Naive thymus-derived CD4-positive, alpha-beta T cell (primary cell): Measurements from ENCODE around the gene TOB1. TPM values are rescaled to one million over a fixed set of nuclear protein-coding genes. Genes with fewer than 3 reads are reported as not detected.

Source experiments
- ATAC-seq: fragments of 150-1000 bp; cut with Tn5 transposase; 2 replicates; pipeline ENCODE4 v1.10.0; 2021; ENCODE audit warnings: mild to moderate bottlenecking, moderate library complexity
- CTCF ChIA-PET: fragments of 350-600 bp; sonication (Branson Sonifier 250); formaldehyde crosslinking; loops from one replicate; lab custom pipeline; 2021; ENCODE audit warnings: antibody characterized with exemption; lab: Charles Lee
- POLR2A ChIA-PET: fragments of 350-600 bp; sonication (Branson Sonifier 250); formaldehyde crosslinking; loops from one replicate; lab custom pipeline; 2021; ENCODE audit warnings: antibody characterized with exemption, inconsistent platforms; lab: Charles Lee
- DNase-seq, 9 donors: peaks; one replicate each; pipeline versions ENCODE4 v3.0.0 to v3.0.0-alpha.2; 2020 to 2022; ENCODE audit warnings: mixed read lengths in 1 of 9
- H3K27ac ChIP-seq: one replicate; pipeline ENCODE4 v1.7.0; 2013; ENCODE audit warnings: mild to moderate bottlenecking, low read depth, low read length, moderate library complexity
- H3K27me3 ChIP-seq, 2 donors: one replicate each; pipeline ENCODE4 v1.7.0; 2013; ENCODE audit warnings: low read length in 2 of 2, mild to moderate bottlenecking in 2 of 2, moderate library complexity in 2 of 2; ENCODE audit not compliant: control insufficient read depth in 2 of 2, insufficient read depth in 2 of 2
- H3K36me3 ChIP-seq, 3 experiments: 1 replicate in 2 of 3; 2 replicates in 1 of 3; pipeline ENCODE4 v1.7.0; 2013; ENCODE audit warnings: low read length in 3 of 3, mild to moderate bottlenecking in 3 of 3, moderate library complexity in 1 of 3; ENCODE audit not compliant: insufficient read depth in 3 of 3, control insufficient read depth in 2 of 3
- H3K4me1 ChIP-seq, 2 donors: one replicate each; pipeline ENCODE4 v1.7.0; 2013; ENCODE audit warnings: low read length in 2 of 2, mild to moderate bottlenecking in 2 of 2, moderate library complexity in 1 of 2; ENCODE audit not compliant: control insufficient read depth in 2 of 2, insufficient read depth in 2 of 2
- H3K4me3 ChIP-seq: 2 replicates; pipeline ENCODE4 v1.7.0; 2013; ENCODE audit warnings: mild to moderate bottlenecking, low read length
- H3K9me3 ChIP-seq, 3 experiments: 1 replicate in 2 of 3; 2 replicates in 1 of 3; pipeline ENCODE4 v1.7.0; 2013; ENCODE audit warnings: low read length in 3 of 3; ENCODE audit not compliant: control insufficient read depth in 2 of 3
- H3K27ac Mint-ChIP-seq, 9 donors: one replicate each; pipeline ENCODE4 v1.8.0; 2020 to 2022; ENCODE audit warnings: mixed read lengths in 9 of 9, mild to moderate bottlenecking in 8 of 9, moderate library complexity in 5 of 9, inconsistent platforms in 2 of 9
- H3K27me3 Mint-ChIP-seq, 5 donors: one replicate each; pipeline ENCODE4 v1.8.0; 2021 to 2022; ENCODE audit warnings: mixed read lengths in 5 of 5, mild to moderate bottlenecking in 1 of 5
- H3K36me3 Mint-ChIP-seq, 5 donors: one replicate each; pipeline ENCODE4 v1.8.0; 2020 to 2022; ENCODE audit warnings: mixed read lengths in 5 of 5, mild to moderate bottlenecking in 3 of 5, inconsistent platforms in 1 of 5
- H3K4me1 Mint-ChIP-seq, 7 donors: one replicate each; pipeline ENCODE4 v1.8.0; 2020 to 2022; ENCODE audit warnings: mixed read lengths in 7 of 7, mild to moderate bottlenecking in 3 of 7, inconsistent platforms in 1 of 7
- H3K4me3 Mint-ChIP-seq, 10 donors: one replicate each; pipeline ENCODE4 v1.8.0; 2020 to 2022; ENCODE audit warnings: mild to moderate bottlenecking in 10 of 10, mixed read lengths in 10 of 10, moderate library complexity in 6 of 10, inconsistent platforms in 2 of 10
- H3K9me3 Mint-ChIP-seq, 11 donors: one replicate each; pipeline ENCODE4 v1.8.0; 2020 to 2022; ENCODE audit warnings: mixed read lengths in 11 of 11, mild to moderate bottlenecking in 4 of 11, inconsistent platforms in 1 of 11, moderate library complexity in 1 of 11
- intact Hi-C, 2 donors: fragments of 100-400 bp; cut with micrococcal nuclease; formaldehyde crosslinking; loops; one replicate each; pipeline ENCODE4 v1.15.1; 2023
- polyA plus RNA-seq, 2 donors: library from polyadenylated mRNA; unstranded; fragments of 300-500 nt; fragmentation: Illumina TruSeq; gene quantifications; one replicate each; pipeline ENCODE4 v1.2.3, GENCODE V29; 2021
- total RNA-seq, 6 experiments: library from RNA in 5 of 6; stranded (reverse) in 5 of 6; gene quantifications; 1 replicate in 5 of 6; 2 replicates in 1 of 6; pipeline ENCODE4 v1.2.3 and lab custom pipeline; 2021 to 2026

Gene TOB1
- total and polyA plus RNA-seq, 7 experiments from 2014 or later, result 27.9 to 261 (median 131) TPM

DNA sequence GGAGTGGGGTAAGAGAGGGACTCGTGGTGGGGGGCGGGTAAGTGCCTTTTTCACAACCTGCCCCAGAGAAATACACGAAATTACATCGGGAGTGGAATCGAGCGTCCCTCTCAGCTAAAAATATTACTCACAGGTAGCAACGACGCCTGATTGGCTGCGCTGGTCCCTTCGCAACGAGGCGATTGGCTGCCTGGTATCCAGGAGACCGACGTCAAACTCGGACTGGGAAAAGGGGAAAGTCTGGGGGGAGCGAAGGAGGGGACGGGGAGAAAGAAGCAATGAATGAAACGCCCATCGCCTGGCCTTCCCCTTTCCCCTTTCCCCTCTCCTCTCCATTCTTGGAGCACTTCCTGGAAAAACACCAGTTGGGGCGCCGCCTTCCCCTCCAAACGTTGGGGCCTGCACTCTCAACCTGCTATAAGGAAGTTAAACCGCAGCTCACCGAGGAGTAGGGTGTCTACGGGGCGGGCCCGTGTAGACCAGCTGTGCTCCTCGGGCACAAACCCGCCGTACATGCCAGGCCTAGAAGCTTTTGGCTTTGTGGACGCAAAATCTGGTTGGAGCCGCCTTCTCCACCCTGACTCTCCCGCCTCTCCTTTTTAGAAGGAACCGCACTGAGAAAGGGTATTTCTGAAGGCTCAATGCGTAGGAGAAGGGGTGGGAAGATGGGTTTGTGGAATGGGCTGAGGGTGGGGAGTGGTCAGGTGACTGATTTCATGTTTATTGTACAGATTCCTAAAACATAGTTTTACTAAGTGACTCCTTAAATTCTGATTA, 1.4 kb upstream of the TOB1 start:
- peak overlapping the region; percentile 98 for H3K27ac ChIP-seq
- H3K27ac Mint-ChIP-seq, result peak overlapping the region; percentile 95 to 100 (median 98)
- POLR2A ChIA-PET, result interaction anchor here (1.0 to 18.6 kb wide), 13 partner anchors 7 to 298 kb away, joined by 3 to 828 read pairs (median 18); partner anchors contain the start of genes ANKRD40, NME1 and NME2
- H3K9me3 ChIP-seq, result no peaks in the 10 kb centered on the region
- peaks cover 0 to 5% (median 0%) of the 10 kb centered on the region in 11 donors for H3K9me3 Mint-ChIP-seq
- peak overlapping the region; percentile 81 to 100 (median 94) for H3K4me3 Mint-ChIP-seq
- H3K4me3 ChIP-seq, result peak overlapping the region; percentile 89
- H3K36me3 ChIP-seq, result peaks cover 5 to 11% (median 8%) of the 10 kb centered on the region in 3 experiments
- DNase-seq, result peak; percentile 58 to 90 (median 88)
- intact Hi-C loops, result loop anchor here (1.0 to 5.0 kb wide), 15 partner anchors 43 to 1505 kb away; partner anchors contain the start of genes ANKRD40 (in 2 of the 2), NME2 (in 2 of the 2), MBTD1 (in 1 of the 2) and PPP1R9B (in 1 of the 2)
- peak; percentile 47 for ATAC-seq
- H3K4me1 ChIP-seq, result peaks cover 41 to 53% of the 10 kb centered on the region in 2 donors
- H3K4me1 Mint-ChIP-seq, result peaks cover 36 to 68% (median 58%) of the 10 kb centered on the region in 7 donors
- H3K27me3 ChIP-seq, result no peaks in the 10 kb centered on the region
- peaks cover 0 to 2% (median 0%) of the 10 kb centered on the region in 5 donors for H3K27me3 Mint-ChIP-seq
- H3K36me3 Mint-ChIP-seq, result peaks cover 0 to 19% (median 10%) of the 10 kb centered on the region in 5 donors
- CTCF ChIA-PET, result interaction anchor here (0.7 to 3.4 kb wide), 13 partner anchors 15 to 85 kb away, joined by 3 to 33 read pairs (median 5); no protein-coding TSS in a partner anchor

DNA sequence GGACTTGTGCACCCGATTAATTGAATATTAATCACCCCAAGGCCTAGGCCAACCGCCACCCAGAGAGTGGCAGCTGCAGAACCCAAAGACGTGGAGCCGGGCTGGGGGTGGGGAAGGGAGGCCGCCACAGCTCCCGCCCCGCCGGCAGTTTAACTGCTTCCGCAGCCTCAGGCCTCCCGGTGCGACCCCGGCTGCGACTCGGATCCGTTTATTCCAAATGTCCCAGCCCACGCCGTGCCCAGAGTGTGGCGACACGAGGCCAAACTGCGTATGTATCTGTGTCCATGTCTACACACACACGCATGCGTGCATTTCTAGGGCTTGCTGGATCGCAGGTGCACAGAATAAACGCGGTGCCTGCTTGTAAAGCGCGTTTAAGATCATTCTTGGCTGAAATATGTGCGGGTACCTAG, 802 bp upstream of the TOB1 start:
- H3K4me3 Mint-ChIP-seq, result peak overlapping the region; percentile 81 to 100 (median 94)
- peaks cover 0 to 20% (median 11%) of the 10 kb centered on the region in 5 donors for H3K36me3 Mint-ChIP-seq
- peaks cover 0 to 2% (median 0%) of the 10 kb centered on the region in 5 donors for H3K27me3 Mint-ChIP-seq
- peaks cover 40 to 48% of the 10 kb centered on the region in 2 donors for H3K4me1 ChIP-seq
- POLR2A ChIA-PET, result interaction anchor here (0.7 to 18.6 kb wide), 16 partner anchors 8 to 299 kb away, joined by 3 to 828 read pairs (median 12); partner anchors contain the start of genes ANKRD40, LUC7L3, NME1 and NME2
- no peaks in the 10 kb centered on the region for H3K9me3 ChIP-seq
- H3K36me3 ChIP-seq, result peaks cover 5 to 11% (median 8%) of the 10 kb centered on the region in 3 experiments
- peak overlapping the region; percentile 95 to 100 (median 98) for H3K27ac Mint-ChIP-seq
- CTCF ChIA-PET, result interaction anchor here (0.7 to 3.4 kb wide), 15 partner anchors 14 to 87 kb away, joined by 3 to 33 read pairs (median 6); no protein-coding TSS in a partner anchor
- H3K27ac ChIP-seq, result peak overlapping the region; percentile 98
- intact Hi-C loops, result loop anchor here (1.0 to 5.0 kb wide), 17 partner anchors 43 to 1505 kb away; partner anchors contain the start of genes ANKRD40 (in 2 of the 2), MBTD1 (in 2 of the 2), NME2 (in 2 of the 2) and UTP18 (in 2 of the 2)
- peaks cover 36 to 65% (median 57%) of the 10 kb centered on the region in 7 donors for H3K4me1 Mint-ChIP-seq
- peak overlapping the region; percentile 89 for H3K4me3 ChIP-seq
- peaks cover 0 to 5% (median 0%) of the 10 kb centered on the region in 11 donors for H3K9me3 Mint-ChIP-seq
- ATAC-seq (peak; percentile 26), DNase-seq (peak in 7 of 9 donors; percentile 58 to 85 (median 82))
- H3K27me3 ChIP-seq, result no peaks in the 10 kb centered on the region

DNA sequence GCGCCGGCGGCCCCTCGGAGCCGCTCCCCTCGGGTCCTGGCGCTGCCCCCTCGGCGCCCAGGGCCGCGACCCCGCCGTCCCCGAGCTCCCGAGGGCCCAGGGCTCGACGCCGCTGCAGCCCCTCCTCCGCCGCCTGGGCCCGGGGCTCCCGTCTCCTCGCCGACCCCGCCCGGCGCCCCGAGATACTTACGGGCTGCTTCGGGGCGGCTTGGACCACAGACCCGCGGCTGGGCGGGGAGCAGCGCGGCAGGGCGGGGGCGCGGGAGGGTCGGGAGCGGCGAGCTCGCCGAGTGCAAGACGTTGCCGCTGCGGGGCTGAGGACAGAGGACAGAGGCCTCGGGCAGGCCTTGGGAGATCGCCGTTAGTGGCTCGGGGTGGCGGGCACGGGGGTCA, 290 bp downstream of the TOB1 start:
- POLR2A ChIA-PET, result interaction anchor here (0.6 to 18.6 kb wide), 18 partner anchors 9 to 720 kb away, joined by 3 to 828 read pairs (median 8); partner anchors contain the start of genes ANKRD40, LUC7L3 and NME1
- Histone ChIP-seq H3K27ac (peak overlapping the region; percentile 98), H3K9me3 (no peaks in the 10 kb centered on the region), H3K27me3 (no peaks in the 10 kb centered on the region), H3K36me3 (peaks cover 5 to 16% (median 13%) of the 10 kb centered on the region in 3 experiments), H3K4me1 (peaks cover 41 to 50% of the 10 kb centered on the region in 2 donors), H3K4me3 (peak overlapping the region; percentile 89)
- Mint-ChIP-seq H3K36me3 (peaks cover 0 to 30% (median 20%) of the 10 kb centered on the region in 5 donors), H3K27ac (peak overlapping the region in 7 of 9 donors; percentile 41 to 100 (median 97)), H3K4me3 (peak overlapping the region; percentile 56 to 100 (median 92)), H3K27me3 (peaks cover 0 to 2% (median 0%) of the 10 kb centered on the region in 5 donors), H3K9me3 (peaks cover 0 to 5% (median 0%) of the 10 kb centered on the region in 11 donors), H3K4me1 (peaks cover 31 to 66% (median 59%) of the 10 kb centered on the region in 7 donors)
- intact Hi-C loops, result loop anchor here (1.0 to 5.0 kb wide), 16 partner anchors 14 to 1504 kb away; partner anchors contain the start of genes ANKRD40 (in 2 of the 2), NME1 (in 2 of the 2), NME2 (in 2 of the 2) and LUC7L3 (in 1 of the 2)
- CTCF ChIA-PET, result interaction anchor here (0.5 to 6.3 kb wide), 13 partner anchors 14 to 288 kb away, joined by 3 to 58 read pairs (median 8); partner anchors contain the start of gene NME1
- ATAC-seq, result peak; percentile 0
- peak in 1 of 9 donors; percentile 20 for DNase-seq

DNA sequence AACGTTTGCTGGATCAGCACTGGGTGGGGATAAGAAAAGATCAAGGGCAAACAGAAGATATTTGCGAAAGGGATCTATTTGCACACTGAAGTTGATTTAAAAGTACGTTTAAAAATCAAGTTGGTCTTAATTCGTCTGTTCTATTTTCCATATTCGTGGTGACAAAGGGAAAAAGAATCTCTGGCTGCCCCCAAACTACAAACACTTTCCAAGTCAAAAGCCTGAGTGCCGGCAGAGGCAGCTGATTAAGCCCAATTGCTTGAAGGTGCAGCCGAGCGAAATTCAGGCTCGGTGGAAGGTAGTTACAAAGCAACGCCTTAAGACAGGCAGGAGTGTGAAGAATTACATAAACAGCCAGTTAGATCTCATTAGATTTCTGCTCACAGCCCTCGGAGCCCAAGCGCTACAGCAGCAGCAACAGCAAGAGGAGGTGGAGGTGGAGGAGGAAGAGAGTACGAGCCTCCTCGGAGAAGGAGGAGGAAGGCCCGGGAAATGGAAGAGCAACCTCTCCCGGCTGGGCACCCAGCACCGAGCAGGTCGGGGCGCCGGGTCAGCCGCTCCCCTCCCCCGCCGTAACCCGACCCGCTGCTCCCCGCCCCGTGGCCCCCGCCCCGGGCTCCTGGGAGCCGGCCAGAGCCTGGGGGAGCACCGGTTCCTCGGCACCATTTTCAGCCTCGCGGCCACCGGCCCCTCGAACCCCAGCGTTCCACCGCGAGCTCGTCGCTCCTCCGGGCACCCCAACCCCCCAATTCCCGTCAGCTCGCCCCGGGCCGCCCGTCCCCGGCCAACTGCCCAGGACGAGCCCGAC, 890 bp downstream of the TOB1 start:
- Histone ChIP-seq H3K9me3 (no peaks in the 10 kb centered on the region), H3K27me3 (no peaks in the 10 kb centered on the region), H3K27ac (peak overlapping the region; percentile 98), H3K36me3 (peaks cover 5 to 16% (median 13%) of the 10 kb centered on the region in 3 experiments), H3K4me3 (peak overlapping the region; percentile 89), H3K4me1 (peaks cover 41 to 46% of the 10 kb centered on the region in 2 donors)
- Mint-ChIP-seq H3K4me1 (peaks cover 32 to 69% (median 62%) of the 10 kb centered on the region in 7 donors), H3K36me3 (peaks cover 0 to 33% (median 22%) of the 10 kb centered on the region in 5 donors), H3K4me3 (peak overlapping the region; percentile 96 to 100 (median 100)), H3K27ac (peak overlapping the region; percentile 98 to 100 (median 99)), H3K9me3 (peaks cover 0 to 5% (median 0%) of the 10 kb centered on the region in 11 donors), H3K27me3 (peaks cover 0 to 2% (median 0%) of the 10 kb centered on the region in 5 donors)
- DNase-seq (peak; percentile 31 to 75 (median 66)), ATAC-seq (no peak)
- POLR2A ChIA-PET, result interaction anchor here (0.6 to 18.6 kb wide), 16 partner anchors 9 to 719 kb away, joined by 3 to 828 read pairs (median 12); partner anchors contain the start of genes ANKRD40, LUC7L3 and NME1
- intact Hi-C loops, result loop anchor here (1.0 to 5.0 kb wide), 12 partner anchors 13 to 1503 kb away; partner anchors contain the start of genes ANKRD40 (in 2 of the 2), NME1 (in 1 of the 2), NME2 (in 1 of the 2) and PPP1R9B (in 1 of the 2)
- CTCF ChIA-PET, result interaction anchor here (0.5 to 6.3 kb wide), 12 partner anchors 13 to 288 kb away, joined by 3 to 58 read pairs (median 8); partner anchors contain the start of gene NME1

DNA sequence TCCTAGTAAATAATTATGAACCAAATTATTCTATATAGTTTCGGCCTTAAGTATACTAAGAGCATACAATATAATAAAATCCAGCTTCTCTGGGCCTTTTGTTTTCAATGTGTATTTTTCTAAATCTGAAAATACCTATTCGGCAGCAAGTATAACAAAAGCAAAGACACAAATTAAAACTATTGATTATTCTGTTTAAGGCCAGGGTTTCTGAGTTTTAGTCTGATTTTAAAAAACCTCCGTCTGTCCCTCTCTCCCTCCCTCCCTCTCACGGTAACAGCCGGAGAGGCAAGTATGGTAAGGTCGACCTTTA, 1.5 kb downstream of the TOB1 start:
- H3K4me1 ChIP-seq, result peaks cover 41 to 44% of the 10 kb centered on the region in 2 donors
- Mint-ChIP-seq H3K27ac (peak overlapping the region; percentile 98 to 100 (median 99)), H3K4me3 (peak overlapping the region; percentile 96 to 100 (median 100)), H3K27me3 (peaks cover 0 to 2% (median 0%) of the 10 kb centered on the region in 5 donors), H3K36me3 (peaks cover 0 to 33% (median 20%) of the 10 kb centered on the region in 5 donors), H3K4me1 (peaks cover 32 to 68% (median 58%) of the 10 kb centered on the region in 7 donors), H3K9me3 (peaks cover 0 to 5% (median 0%) of the 10 kb centered on the region in 11 donors)
- H3K36me3 ChIP-seq, result peaks cover 5 to 16% (median 13%) of the 10 kb centered on the region in 3 experiments
- no peaks in the 10 kb centered on the region for H3K9me3 ChIP-seq
- DNase-seq, result no peak
- intact Hi-C loops, result loop anchor here (1.0 to 5.0 kb wide), 12 partner anchors 12 to 1502 kb away; partner anchors contain the start of genes ANKRD40 (in 2 of the 2), NME1 (in 1 of the 2), NME2 (in 1 of the 2) and PPP1R9B (in 1 of the 2)
- no peak for ATAC-seq
- H3K27ac ChIP-seq, result peak overlapping the region; percentile 98
- peak overlapping the region; percentile 89 for H3K4me3 ChIP-seq
- ChIA-PET CTCF (interaction anchor here (1.0 to 6.3 kb wide), 5 partner anchors 13 to 92 kb away, joined by 3 to 58 read pairs (median 10); no protein-coding TSS in a partner anchor), POLR2A (interaction anchor here (3.3 to 18.6 kb wide), 6 partner anchors 10 to 81 kb away, joined by 18 to 828 read pairs (median 212); no protein-coding TSS in a partner anchor)
- H3K27me3 ChIP-seq, result no peaks in the 10 kb centered on the region
